GM12878 (cell line): Measurements from ENCODE around the gene SH3YL1. TPM values are rescaled to one million over a fixed set of nuclear protein-coding genes. Genes with fewer than 3 reads are reported as not detected.
A peak's percentile ranks its signal among the peaks of the same experiment; 100 is the strongest.

Experiments
- ATF2 ChIP-seq: IDR thresholded peaks from 2 replicates; pipeline ENCODE4 v1.6.1; 2012; ENCODE audit warnings: low read length, inconsistent platforms
- ATF7 ChIP-seq: fragments of 450-650 bp; IDR thresholded peaks from 2 replicates; pipeline ENCODE4 v1.6.1; 2016; ENCODE audit warnings: low read depth, mild to moderate bottlenecking
- BACH1 ChIP-seq: fragments of 450-650 bp; IDR thresholded peaks from 2 replicates; pipeline ENCODE4 v1.6.1; 2017; ENCODE audit warnings: mild to moderate bottlenecking, borderline replicate concordance
- BCL11A ChIP-seq: IDR thresholded peaks from 2 replicates; pipeline ENCODE4 v1.6.1; 2011; ENCODE audit warnings: low read depth, low read length
- BCLAF1 ChIP-seq: fragments of 450-650 bp; IDR thresholded peaks from 2 replicates; pipeline ENCODE4 v1.6.1; 2017; ENCODE audit warnings: antibody characterized with exemption, mild to moderate bottlenecking, moderate library complexity
- BMI1 ChIP-seq: fragments of 450-650 bp; IDR thresholded peaks from 2 replicates; pipeline ENCODE4 v1.6.1; 2016; ENCODE audit warnings: mild to moderate bottlenecking, moderate library complexity, borderline replicate concordance
- DPF2 ChIP-seq: fragments of 450-650 bp; IDR thresholded peaks from 2 replicates; pipeline ENCODE4 v1.6.1; 2017; ENCODE audit warnings: mild to moderate bottlenecking
- EP300 ChIP-seq, 2 experiments: fragments of 150-350 bp in 1 of 2; IDR thresholded peaks; 2 replicates each; pipeline ENCODE4 v1.6.1; 2011 to 2012; ENCODE audit warnings: low read depth in 2 of 2, low read length in 2 of 2, borderline replicate concordance in 1 of 2, improper control_type of control experiment in 1 of 2, inconsistent platforms in 1 of 2; ENCODE audit not compliant: control insufficient read depth in 1 of 2
- IKZF1 ChIP-seq: fragments of 450-650 bp; conservative IDR thresholded peaks from 2 replicates; pipeline ENCODE4 v1.6.1; 2017; ENCODE audit warnings: antibody characterized with exemption, mild to moderate bottlenecking
- MTA2 ChIP-seq: fragments of 450-650 bp; IDR thresholded peaks from 2 replicates; pipeline ENCODE4 v1.6.1; 2016; ENCODE audit warnings: low read depth, mild to moderate bottlenecking, moderate library complexity
- SPI1 ChIP-seq: IDR thresholded peaks from 2 replicates; pipeline ENCODE4 v1.6.1; 2011; ENCODE audit warnings: low read depth, mild to moderate bottlenecking, low read length, moderate library complexity, borderline replicate concordance; ENCODE audit not compliant: insufficient read depth
- STAT1 ChIP-seq: fragments of 450-650 bp; conservative IDR thresholded peaks from 2 replicates; pipeline ENCODE4 v1.6.1; 2014; ENCODE audit warnings: antibody characterized with exemption, mild to moderate bottlenecking
- ZBED1 ChIP-seq: IDR thresholded peaks from 2 replicates; pipeline ENCODE4 v1.6.1; 2016; ENCODE audit warnings: borderline replicate concordance
- ZNF274 ChIP-seq: IDR thresholded peaks from one replicate; pipeline ENCODE4 v1.8.0; 2011; ENCODE audit not compliant: insufficient read length, insufficient read depth
- polyA plus RNA-seq, 11 experiments: library from polyadenylated mRNA; depleted of rRNA in 4 of 11; unstranded in 6 of 11; stranded (reverse) in 5 of 11; fragments of >200 nt; fragmentation: Nextera tagmentation in 4 of 11; fragmentation: Illumina TruSeq in 1 of 11; extraction: Ambion mirVana in 4 of 11; extraction: Trizol in 1 of 11; gene quantifications; 1 replicate in 1 of 11; 2 replicates in 10 of 11; pipeline versions ENCODE4 v1.2.1 to v1.2.3, GENCODE V29; 2011 to 2016; ENCODE audit warnings: inconsistent platforms in 2 of 11, missing spikeins in 2 of 11, low read depth in 1 of 11
- total RNA-seq, 4 experiments: library from RNA; depleted of rRNA in 3 of 4; stranded (reverse); fragments of >200 nt in 3 of 4; fragmentation: Illumina TruSeq in 1 of 4; extraction: Trizol in 1 of 4; gene quantifications; 2 replicates each; pipeline versions ENCODE4 v1.2.1 to v1.2.3, GENCODE V29; 2013 to 2021

The SH3YL1 gene
- total and polyA plus RNA-seq, 10 of the 15 experiments (the other 5 are each of a cell fraction or from before 2014, with no cell fraction given), result 12.2 to 22.4 (median 17.2) TPM

- TF ChIP-seq IKZF1 (peak; percentile 84), STAT1 (no peak), ATF2 (no peak), MTA2 (peak; percentile 94), ZNF274 (no peak), BCLAF1 (no peak), DPF2 (peak; percentile 85), ZBED1 (no peak), BMI1 (peak; percentile 47; the same call in 1 of the 2 replicates), BACH1 (no peak), SPI1 (peak; percentile 74; the same call in 1 of the 2 replicates), EP300 (IDR thresholded peaks at IDR 0.05; ENCODE audit: borderline replicate concordance in 1 of 2, control insufficient read depth in 1 of 2, low read depth in 2 of 2, low read length in 2 of 2) (peak in 1 of 2 experiments; percentile 51; a peak in 1 of 4 replicates), BCL11A (peak; percentile 61; the same call in 1 of the 2 replicates), ATF7 (peak; percentile 41)
Observed at GRCh38 chr2:216068-216467, 47.8 kb downstream of the SH3YL1 start (continued).
